ENCODE data around the gene ZNF431. TPM values are rescaled to one million over a fixed set of nuclear protein-coding genes. Genes with fewer than 3 reads are reported as not detected.

The ZNF431 gene
- total and polyA plus RNA-seq, 4 donors, result 0.29 to 6.6 (median 1.5) TPM

DNA sequence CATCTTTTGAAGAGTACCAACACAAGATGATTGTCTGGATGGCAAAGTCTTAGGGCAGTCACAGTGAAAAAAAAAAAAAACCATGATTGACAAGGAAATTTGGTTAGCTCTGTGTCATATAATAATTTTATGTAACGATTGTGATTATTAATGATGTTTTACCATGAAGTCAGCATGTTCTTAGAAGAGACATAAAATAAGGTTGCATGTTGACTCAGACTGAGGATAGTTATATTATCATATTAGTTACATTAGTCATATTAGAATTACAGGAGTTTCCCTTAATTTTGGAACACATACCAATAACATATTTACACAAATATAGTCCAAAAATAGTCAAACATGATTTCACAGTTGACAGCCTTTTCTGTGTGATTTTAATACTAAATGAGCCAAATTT is 5.7 kb downstream of the ZNF431 start:
- TF ChIP-seq, protein P1, sequence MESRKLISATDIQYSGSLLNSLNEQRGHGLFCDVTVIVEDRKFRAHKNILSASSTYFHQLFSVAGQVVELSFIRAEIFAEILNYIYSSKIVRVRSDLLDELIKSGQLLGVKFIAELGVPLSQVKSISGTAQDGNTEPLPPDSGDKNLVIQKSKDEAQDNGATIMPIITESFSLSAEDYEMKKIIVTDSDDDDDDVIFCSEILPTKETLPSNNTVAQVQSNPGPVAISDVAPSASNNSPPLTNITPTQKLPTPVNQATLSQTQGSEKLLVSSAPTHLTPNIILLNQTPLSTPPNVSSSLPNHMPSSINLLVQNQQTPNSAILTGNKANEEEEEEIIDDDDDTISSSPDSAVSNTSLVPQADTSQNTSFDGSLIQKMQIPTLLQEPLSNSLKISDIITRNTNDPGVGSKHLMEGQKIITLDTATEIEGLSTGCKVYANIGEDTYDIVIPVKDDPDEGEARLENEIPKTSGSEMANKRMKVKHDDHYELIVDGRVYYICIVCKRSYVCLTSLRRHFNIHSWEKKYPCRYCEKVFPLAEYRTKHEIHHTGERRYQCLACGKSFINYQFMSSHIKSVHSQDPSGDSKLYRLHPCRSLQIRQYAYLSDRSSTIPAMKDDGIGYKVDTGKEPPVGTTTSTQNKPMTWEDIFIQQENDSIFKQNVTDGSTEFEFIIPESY (IDR thresholded peaks at IDR 0.05), result no peak
- TF ChIP-seq HNF4G (IDR thresholded peaks at IDR 0.05), result no peak
- TF ChIP-seq NR2F2 (IDR thresholded peaks at IDR 0.05), result no peak
- TF ChIP-seq, protein P2, sequence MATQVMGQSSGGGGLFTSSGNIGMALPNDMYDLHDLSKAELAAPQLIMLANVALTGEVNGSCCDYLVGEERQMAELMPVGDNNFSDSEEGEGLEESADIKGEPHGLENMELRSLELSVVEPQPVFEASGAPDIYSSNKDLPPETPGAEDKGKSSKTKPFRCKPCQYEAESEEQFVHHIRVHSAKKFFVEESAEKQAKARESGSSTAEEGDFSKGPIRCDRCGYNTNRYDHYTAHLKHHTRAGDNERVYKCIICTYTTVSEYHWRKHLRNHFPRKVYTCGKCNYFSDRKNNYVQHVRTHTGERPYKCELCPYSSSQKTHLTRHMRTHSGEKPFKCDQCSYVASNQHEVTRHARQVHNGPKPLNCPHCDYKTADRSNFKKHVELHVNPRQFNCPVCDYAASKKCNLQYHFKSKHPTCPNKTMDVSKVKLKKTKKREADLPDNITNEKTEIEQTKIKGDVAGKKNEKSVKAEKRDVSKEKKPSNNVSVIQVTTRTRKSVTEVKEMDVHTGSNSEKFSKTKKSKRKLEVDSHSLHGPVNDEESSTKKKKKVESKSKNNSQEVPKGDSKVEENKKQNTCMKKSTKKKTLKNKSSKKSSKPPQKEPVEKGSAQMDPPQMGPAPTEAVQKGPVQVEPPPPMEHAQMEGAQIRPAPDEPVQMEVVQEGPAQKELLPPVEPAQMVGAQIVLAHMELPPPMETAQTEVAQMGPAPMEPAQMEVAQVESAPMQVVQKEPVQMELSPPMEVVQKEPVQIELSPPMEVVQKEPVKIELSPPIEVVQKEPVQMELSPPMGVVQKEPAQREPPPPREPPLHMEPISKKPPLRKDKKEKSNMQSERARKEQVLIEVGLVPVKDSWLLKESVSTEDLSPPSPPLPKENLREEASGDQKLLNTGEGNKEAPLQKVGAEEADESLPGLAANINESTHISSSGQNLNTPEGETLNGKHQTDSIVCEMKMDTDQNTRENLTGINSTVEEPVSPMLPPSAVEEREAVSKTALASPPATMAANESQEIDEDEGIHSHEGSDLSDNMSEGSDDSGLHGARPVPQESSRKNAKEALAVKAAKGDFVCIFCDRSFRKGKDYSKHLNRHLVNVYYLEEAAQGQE (IDR thresholded peaks at IDR 0.05), result no peak
- TF ChIP-seq FOXA2 (IDR thresholded peaks at IDR 0.05), result no peak
- no peak for TF ChIP-seq TAF1 (conservative IDR thresholded peaks at IDR 0.05)
- TF ChIP-seq, protein P3, sequence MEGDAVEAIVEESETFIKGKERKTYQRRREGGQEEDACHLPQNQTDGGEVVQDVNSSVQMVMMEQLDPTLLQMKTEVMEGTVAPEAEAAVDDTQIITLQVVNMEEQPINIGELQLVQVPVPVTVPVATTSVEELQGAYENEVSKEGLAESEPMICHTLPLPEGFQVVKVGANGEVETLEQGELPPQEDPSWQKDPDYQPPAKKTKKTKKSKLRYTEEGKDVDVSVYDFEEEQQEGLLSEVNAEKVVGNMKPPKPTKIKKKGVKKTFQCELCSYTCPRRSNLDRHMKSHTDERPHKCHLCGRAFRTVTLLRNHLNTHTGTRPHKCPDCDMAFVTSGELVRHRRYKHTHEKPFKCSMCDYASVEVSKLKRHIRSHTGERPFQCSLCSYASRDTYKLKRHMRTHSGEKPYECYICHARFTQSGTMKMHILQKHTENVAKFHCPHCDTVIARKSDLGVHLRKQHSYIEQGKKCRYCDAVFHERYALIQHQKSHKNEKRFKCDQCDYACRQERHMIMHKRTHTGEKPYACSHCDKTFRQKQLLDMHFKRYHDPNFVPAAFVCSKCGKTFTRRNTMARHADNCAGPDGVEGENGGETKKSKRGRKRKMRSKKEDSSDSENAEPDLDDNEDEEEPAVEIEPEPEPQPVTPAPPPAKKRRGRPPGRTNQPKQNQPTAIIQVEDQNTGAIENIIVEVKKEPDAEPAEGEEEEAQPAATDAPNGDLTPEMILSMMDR (IDR thresholded peaks at IDR 0.05; ENCODE audit: low read depth, low read length, missing input control), result no peak
- no peak for TF ChIP-seq JUND (IDR thresholded peaks at IDR 0.05)
- TF ChIP-seq, protein P4, sequence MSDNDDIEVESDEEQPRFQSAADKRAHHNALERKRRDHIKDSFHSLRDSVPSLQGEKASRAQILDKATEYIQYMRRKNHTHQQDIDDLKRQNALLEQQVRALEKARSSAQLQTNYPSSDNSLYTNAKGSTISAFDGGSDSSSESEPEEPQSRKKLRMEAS (IDR thresholded peaks at IDR 0.05), result no peak
- TF ChIP-seq RXRA (IDR thresholded peaks at IDR 0.05), result no peak
- TF ChIP-seq RAD21 (IDR thresholded peaks at IDR 0.05), result no peak
- no peak for TF ChIP-seq GABPA (IDR thresholded peaks at IDR 0.05 in 1 of 2, conservative IDR thresholded peaks at IDR 0.05 in 1 of 2)
- TF ChIP-seq EGR1 (IDR thresholded peaks at IDR 0.05; ENCODE audit: low read depth in 2 of 2), result no peak
- TF ChIP-seq YY1 (IDR thresholded peaks at IDR 0.05), result no peak
- TF ChIP-seq HNF4A (conservative IDR thresholded peaks at IDR 0.05), result no peak
- no peak for TF ChIP-seq SP1 (IDR thresholded peaks at IDR 0.05)
- no peak for TF ChIP-seq FOXA1 (IDR thresholded peaks at IDR 0.05)
- TF ChIP-seq, protein P5, sequence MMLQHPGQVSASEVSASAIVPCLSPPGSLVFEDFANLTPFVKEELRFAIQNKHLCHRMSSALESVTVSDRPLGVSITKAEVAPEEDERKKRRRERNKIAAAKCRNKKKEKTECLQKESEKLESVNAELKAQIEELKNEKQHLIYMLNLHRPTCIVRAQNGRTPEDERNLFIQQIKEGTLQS (IDR thresholded peaks at IDR 0.05), result no peak
- Histone ChIP-seq H3K9me3 (ENCODE audit: control insufficient read depth in 4 of 4, low read length in 3 of 4) (peaks cover 0 to 3% (median under 1%) of the 10 kb centered on the region in 4 donors), H3K4me3 (ENCODE audit: low read depth in 1 of 3, low read length in 3 of 3) (no peak overlapping the region), H3K27me3 (ENCODE audit: control insufficient read depth in 4 of 4, insufficient read depth in 4 of 4, low read length in 3 of 4) (no peaks in the 10 kb centered on the region), H3K4me1 (ENCODE audit: control insufficient read depth in 4 of 4, insufficient read depth in 4 of 4, low read length in 3 of 4) (no peaks in the 10 kb centered on the region), H3K27ac (ENCODE audit: low read depth in 1 of 2, low read length in 2 of 2) (no peak overlapping the region), H3K36me3 (ENCODE audit: control insufficient read depth in 4 of 4, insufficient read depth in 3 of 4, low read depth in 1 of 4, low read length in 3 of 4) (peaks cover 0 to 4% (median 0%) of the 10 kb centered on the region in 4 donors), H3K9ac (ENCODE audit: low read depth in 1 of 2, low read length in 2 of 2) (no peak overlapping the region)
- no peak for DNase-seq (ENCODE audit: low spot score)
- 82% methylated on average over 1 of the region's 1 CpG for WGBS
